ENCODE measurements around the gene STARD7. TPM values are rescaled to one million over a fixed set of nuclear protein-coding genes. Genes with fewer than 3 reads are reported as not detected.

The STARD7 gene
- total RNA-seq, 1 experiment from 2014 or later, result 224 TPM

DNA sequence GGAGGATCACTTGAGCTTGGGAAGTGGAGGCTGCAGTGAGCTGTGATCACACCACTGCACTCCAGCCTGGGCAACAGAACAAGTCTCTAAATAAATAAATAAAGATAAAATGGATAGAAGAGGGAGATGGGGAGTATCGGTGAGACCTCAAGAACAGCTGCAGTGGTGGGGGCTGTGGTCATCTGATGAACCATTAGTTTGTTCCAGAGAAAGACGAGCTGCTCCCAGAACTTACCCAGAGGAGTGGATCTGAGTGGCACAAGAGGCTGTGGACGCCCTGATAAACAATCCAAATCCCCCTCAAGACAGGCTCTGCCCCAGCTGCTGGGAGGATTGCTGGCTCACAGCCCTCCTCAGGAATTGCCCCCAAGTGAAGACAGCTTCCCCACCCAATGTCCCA is 30.5 kb upstream of the STARD7 start:
- Mint-ChIP-seq H3K4me3 (ENCODE audit: unreplicated experiment) (no peak overlapping the region), H3K27ac (ENCODE audit: unreplicated experiment) (no peak overlapping the region), H3K27me3 (ENCODE audit: insufficient read depth, unreplicated experiment) (no peaks in the 10 kb centered on the region), H3K4me1 (ENCODE audit: low read depth, unreplicated experiment) (no peaks in the 10 kb centered on the region), H3K9me3 (ENCODE audit: unreplicated experiment) (no peaks in the 10 kb centered on the region), H3K36me3 (ENCODE audit: insufficient read depth, unreplicated experiment) (no peaks in the 10 kb centered on the region)
- intact Hi-C loops (cut with micrococcal nuclease; ENCODE audit: unreplicated experiment), result no loop called here
- no peak for DNase-seq
- Histone ChIP-seq H3K4me1 (no peaks in the 10 kb centered on the region), H3K36me3 (ENCODE audit: control insufficient read depth, insufficient read depth, low read length) (no peaks in the 10 kb centered on the region), H3K9me3 (no peaks in the 10 kb centered on the region), H3K4me3 (ENCODE audit: low read depth, low read length) (no peak overlapping the region), H3K27me3 (replicated peaks; ENCODE audit: control insufficient read depth, insufficient read depth, low read length) (no peaks in the 10 kb centered on the region)
- TF ChIP-seq, protein P1, sequence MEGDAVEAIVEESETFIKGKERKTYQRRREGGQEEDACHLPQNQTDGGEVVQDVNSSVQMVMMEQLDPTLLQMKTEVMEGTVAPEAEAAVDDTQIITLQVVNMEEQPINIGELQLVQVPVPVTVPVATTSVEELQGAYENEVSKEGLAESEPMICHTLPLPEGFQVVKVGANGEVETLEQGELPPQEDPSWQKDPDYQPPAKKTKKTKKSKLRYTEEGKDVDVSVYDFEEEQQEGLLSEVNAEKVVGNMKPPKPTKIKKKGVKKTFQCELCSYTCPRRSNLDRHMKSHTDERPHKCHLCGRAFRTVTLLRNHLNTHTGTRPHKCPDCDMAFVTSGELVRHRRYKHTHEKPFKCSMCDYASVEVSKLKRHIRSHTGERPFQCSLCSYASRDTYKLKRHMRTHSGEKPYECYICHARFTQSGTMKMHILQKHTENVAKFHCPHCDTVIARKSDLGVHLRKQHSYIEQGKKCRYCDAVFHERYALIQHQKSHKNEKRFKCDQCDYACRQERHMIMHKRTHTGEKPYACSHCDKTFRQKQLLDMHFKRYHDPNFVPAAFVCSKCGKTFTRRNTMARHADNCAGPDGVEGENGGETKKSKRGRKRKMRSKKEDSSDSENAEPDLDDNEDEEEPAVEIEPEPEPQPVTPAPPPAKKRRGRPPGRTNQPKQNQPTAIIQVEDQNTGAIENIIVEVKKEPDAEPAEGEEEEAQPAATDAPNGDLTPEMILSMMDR (IDR thresholded peaks at IDR 0.05; ENCODE audit: insufficient read depth in 1 of 2, low read depth in 1 of 2, low read length in 1 of 2, severe bottlenecking in 1 of 2, unreplicated experiment in 1 of 2), result no peak
- ChIA-PET POLR2A (no interaction called here), CTCF (no interaction called here)
- no TSS peak for BruUV-seq (replicated peaks)

DNA sequence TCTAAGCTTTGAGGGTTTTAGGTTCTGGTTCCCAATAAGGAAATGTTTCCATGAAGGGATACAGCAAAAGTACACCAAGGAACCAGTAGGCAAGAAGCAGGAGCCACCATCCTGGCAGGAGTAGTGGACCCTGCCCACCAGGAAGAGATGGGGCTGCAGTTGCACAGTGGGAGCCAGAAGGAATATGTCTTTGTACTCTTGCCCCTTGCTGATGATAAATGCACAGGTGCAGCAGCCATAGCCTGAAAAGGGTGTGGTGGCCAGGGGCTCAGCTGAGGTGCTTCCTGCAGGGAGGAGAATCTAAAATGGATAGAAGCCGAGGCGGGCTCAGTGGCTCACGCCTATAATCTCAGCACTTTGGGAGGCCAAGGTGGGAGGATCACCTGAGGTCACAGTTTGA is 29.6 kb upstream of the STARD7 start:
- no peaks in the 10 kb centered on the region for H3K4me1 ChIP-seq
- no peak for DNase-seq
- H3K9me3 ChIP-seq, result no peaks in the 10 kb centered on the region
- ChIA-PET CTCF (no interaction called here), POLR2A (no interaction called here)
- H3K4me3 ChIP-seq (ENCODE audit: low read depth, low read length), result no peak overlapping the region
- Mint-ChIP-seq H3K4me1 (ENCODE audit: low read depth, unreplicated experiment) (no peaks in the 10 kb centered on the region), H3K27me3 (ENCODE audit: insufficient read depth, unreplicated experiment) (no peaks in the 10 kb centered on the region), H3K27ac (ENCODE audit: unreplicated experiment) (no peak overlapping the region), H3K4me3 (ENCODE audit: unreplicated experiment) (no peak overlapping the region), H3K36me3 (ENCODE audit: insufficient read depth, unreplicated experiment) (no peaks in the 10 kb centered on the region), H3K9me3 (ENCODE audit: unreplicated experiment) (no peaks in the 10 kb centered on the region)
- intact Hi-C loops (cut with micrococcal nuclease; ENCODE audit: unreplicated experiment), result no loop called here
- no peaks in the 10 kb centered on the region for H3K36me3 ChIP-seq (ENCODE audit: control insufficient read depth, insufficient read depth, low read length)
- H3K27me3 ChIP-seq (replicated peaks; ENCODE audit: control insufficient read depth, insufficient read depth, low read length), result no peaks in the 10 kb centered on the region
- TF ChIP-seq, protein P1 (IDR thresholded peaks at IDR 0.05; ENCODE audit: insufficient read depth in 1 of 2, low read depth in 1 of 2, low read length in 1 of 2, severe bottlenecking in 1 of 2, unreplicated experiment in 1 of 2), result no peak
- BruUV-seq (replicated peaks), result no TSS peak

DNA sequence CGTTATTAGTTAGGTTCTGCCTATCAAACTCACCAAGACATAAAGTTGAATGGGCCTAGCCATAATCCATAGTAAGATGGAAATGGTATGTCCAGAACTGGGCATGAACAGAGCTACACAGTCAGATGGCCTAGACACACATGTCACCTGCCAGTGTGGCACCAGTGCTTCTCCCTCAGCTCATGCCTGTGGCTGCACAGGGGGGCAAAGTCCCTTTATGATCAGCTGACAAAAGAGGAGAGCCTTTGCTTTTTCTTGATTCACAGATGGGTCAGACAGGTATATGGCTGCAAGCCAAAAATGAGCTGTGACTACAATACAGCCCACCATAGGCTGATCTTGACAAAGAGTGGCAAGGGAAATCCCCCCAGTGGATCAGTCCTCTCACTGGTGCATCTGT is 28.3 kb upstream of the STARD7 start:
- TF ChIP-seq, protein P1 (IDR thresholded peaks at IDR 0.05; ENCODE audit: insufficient read depth in 1 of 2, low read depth in 1 of 2, low read length in 1 of 2, severe bottlenecking in 1 of 2, unreplicated experiment in 1 of 2), result no peak
- H3K4me3 Mint-ChIP-seq (ENCODE audit: unreplicated experiment), result no peak overlapping the region
- H3K4me1 ChIP-seq, result no peaks in the 10 kb centered on the region
- no peaks in the 10 kb centered on the region for H3K27me3 Mint-ChIP-seq (ENCODE audit: insufficient read depth, unreplicated experiment)
- H3K27ac Mint-ChIP-seq (ENCODE audit: unreplicated experiment), result no peak overlapping the region
- H3K9me3 ChIP-seq, result no peaks in the 10 kb centered on the region
- BruUV-seq (replicated peaks), result no TSS peak
- no peak overlapping the region for H3K4me3 ChIP-seq (ENCODE audit: low read depth, low read length)
- H3K27me3 ChIP-seq (replicated peaks; ENCODE audit: control insufficient read depth, insufficient read depth, low read length), result no peaks in the 10 kb centered on the region
- no peaks in the 10 kb centered on the region for H3K4me1 Mint-ChIP-seq (ENCODE audit: low read depth, unreplicated experiment)
- H3K36me3 ChIP-seq (ENCODE audit: control insufficient read depth, insufficient read depth, low read length), result no peaks in the 10 kb centered on the region
- no peaks in the 10 kb centered on the region for H3K36me3 Mint-ChIP-seq (ENCODE audit: insufficient read depth, unreplicated experiment)
- no peaks in the 10 kb centered on the region for H3K9me3 Mint-ChIP-seq (ENCODE audit: unreplicated experiment)
- POLR2A ChIA-PET, result no interaction called here
- CTCF ChIA-PET, result no interaction called here
- intact Hi-C loops (cut with micrococcal nuclease; ENCODE audit: unreplicated experiment), result no loop called here
- no peak for DNase-seq
